Peyer's patch (tissue), 4 donors: ENCODE measurements around the gene DERL2.

ENCODE experiments used
- CTCF ChIP-seq, 6 experiments: fragments of 450-650 bp in 4 of 6; fragments of 200-600 bp in 2 of 6; sonication (generic) in 1 of 6; IDR thresholded peaks; one replicate each; pipeline ENCODE4 v1.5.1; 2017 to 2019; ENCODE audit warnings: antibody characterized with exemption in 6 of 6, mild to moderate bottlenecking in 3 of 6, moderate library complexity in 1 of 6
- POLR2A ChIP-seq, 2 donors: fragments of 450-650 bp; IDR thresholded peaks; one replicate each; pipeline ENCODE4 v1.5.1; 2017; ENCODE audit warnings: antibody characterized with exemption in 2 of 2, mild to moderate bottlenecking in 2 of 2, moderate library complexity in 2 of 2

- TF ChIP-seq CTCF (IDR thresholded peaks at IDR 0.05) (no peak), POLR2A (IDR thresholded peaks at IDR 0.05) (no peak)
These were observed 7.0 kb downstream of the DERL2 start for GRCh38 chr17:5478992-5479391.
